HL-60/S4 treated with phorbol 12-myristate 13-acetate at 8.2 ng/mL for 4 days and 3 days (cell line): ENCODE measurements around the gene PCCA.
"Not testable (repeated sequence)": the region's sequence is repeated elsewhere in the genome, so short reads cannot be mapped to it uniquely, and the experiment has no call there.

Experiments used
- in situ Hi-C: fragments of 300-500 bp; cut with MboI; formaldehyde crosslinking; loops from 2 replicates; pipeline ENCODE4 v1.15.0; 2022; ENCODE audit warnings: low sequenced_read_pairs

PCCA gene

GRCh38 chr13:100088644-100089464 lies at the start of gene PCCA:
TSS of gene PCCA (plus strand) at chr13:100089093. CDS start at chr13:100089121, 28 bp downstream.
- in situ Hi-C loops: no loop called here

DNA sequence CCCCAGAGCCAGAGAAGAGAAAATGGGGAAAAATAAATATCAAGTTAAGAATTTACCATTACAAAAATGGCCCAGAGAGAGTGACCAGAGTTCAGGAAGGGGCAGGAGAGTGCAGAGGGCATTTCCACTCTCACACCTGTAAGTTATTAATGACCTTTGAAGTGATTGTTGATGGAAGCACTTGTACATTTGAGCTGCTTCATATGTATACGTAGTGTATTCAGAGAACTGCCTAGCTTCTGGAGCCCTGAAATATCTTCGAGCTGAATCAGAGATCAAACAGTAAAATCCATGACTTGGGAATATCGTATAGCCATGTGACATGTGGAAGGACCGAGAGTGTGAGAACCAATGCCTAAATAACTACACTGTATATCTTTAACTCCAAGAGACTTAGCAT lies 49.2 kb upstream of the PCCA start:
- in situ Hi-C loops: no loop called here

DNA sequence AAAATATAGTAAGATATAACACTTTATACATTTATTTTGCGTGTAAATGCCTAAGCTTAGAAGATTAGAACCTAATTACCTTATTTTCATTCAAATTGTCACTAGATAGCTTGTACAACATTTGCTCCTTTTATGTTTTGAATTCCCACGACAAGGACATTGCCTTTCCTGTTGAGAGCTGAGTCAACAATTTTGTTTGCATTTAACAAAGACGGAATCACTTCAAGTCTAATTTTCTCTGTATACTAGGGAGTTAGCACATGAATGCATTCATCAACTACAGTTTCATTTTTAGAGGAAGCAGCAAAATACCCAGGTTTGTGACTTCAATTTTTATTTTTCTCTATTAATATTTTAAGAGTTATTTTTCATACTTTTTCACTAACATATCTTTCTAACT lies 48.7 kb upstream of the PCCA start:
- in situ Hi-C loops: no loop called here

GRCh38 chr13:100044936-100045335 lies 44.0 kb upstream of the PCCA start:
- in situ Hi-C loops: no loop called here

GRCh38 chr13:100045355-100045754 lies 43.5 kb upstream of the PCCA start:
- in situ Hi-C loops: no loop called here

GRCh38 chr13:100051070-100051469 lies 37.8 kb upstream of the PCCA start:
- in situ Hi-C loops: no loop called here

GRCh38 chr13:100059827-100060226 lies 29.1 kb upstream of the PCCA start:
- in situ Hi-C loops: no loop called here

DNA sequence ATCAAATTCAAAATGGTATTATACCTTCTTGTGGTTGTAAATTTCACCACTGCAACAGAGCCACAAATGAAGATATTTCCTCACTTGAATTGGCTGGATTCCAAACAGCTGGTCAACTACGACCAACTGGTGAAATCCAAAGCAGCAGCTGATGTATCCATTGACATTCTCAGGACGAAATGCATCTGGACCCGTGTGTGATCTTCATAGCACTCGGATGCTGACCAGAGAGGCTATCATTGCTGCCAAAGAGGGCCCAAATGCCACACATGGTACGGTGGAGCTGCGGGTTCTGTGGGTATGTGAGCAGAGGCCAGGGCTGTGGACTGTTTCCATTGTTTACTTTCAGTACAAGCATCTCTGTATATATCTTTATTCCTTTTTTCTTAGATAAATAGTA lies 25.6 kb upstream of the PCCA start:
- in situ Hi-C loops: no loop called here

DNA sequence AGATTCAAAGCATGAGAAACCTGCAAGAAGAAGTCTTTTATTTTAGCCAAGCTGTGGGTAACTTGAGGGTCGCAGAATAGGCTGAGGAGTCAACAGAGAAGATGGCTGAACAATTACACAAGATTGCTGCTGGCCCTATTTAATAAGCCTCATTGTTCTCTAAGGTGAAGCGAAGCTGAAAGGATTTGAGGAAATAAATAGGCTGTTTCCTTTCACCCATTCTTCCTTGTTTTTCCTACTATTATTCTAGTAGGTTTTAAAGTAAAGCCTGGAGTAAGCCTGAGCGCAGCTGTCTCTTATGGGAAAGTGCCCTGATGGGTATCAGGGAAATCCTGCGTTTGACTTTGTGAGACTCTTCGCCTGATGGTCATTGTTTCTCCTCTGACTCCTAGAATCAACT lies 25.0 kb upstream of the PCCA start:
- in situ Hi-C loops: no loop called here

GRCh38 chr13:100068133-100068931 lies 20.6 kb upstream of the PCCA start:
- in situ Hi-C loops: no loop called here

GRCh38 chr13:100069278-100069677 lies 19.6 kb upstream of the PCCA start:
- in situ Hi-C loops: no loop called here

- in situ Hi-C loops: no loop called here
Measured at GRCh38 chr13:100075700-100076587, 12.9 kb upstream of the PCCA start.

GRCh38 chr13:100079003-100079402 lies 9.9 kb upstream of the PCCA start:
- in situ Hi-C loops: not testable (repeated sequence)

GRCh38 chr13:100083401-100083800 lies 5.5 kb upstream of the PCCA start:
- in situ Hi-C loops: not testable (repeated sequence)

- in situ Hi-C loops: no loop called here
Measured at GRCh38 chr13:100088273-100088643, 635 bp upstream of the PCCA start.

DNA sequence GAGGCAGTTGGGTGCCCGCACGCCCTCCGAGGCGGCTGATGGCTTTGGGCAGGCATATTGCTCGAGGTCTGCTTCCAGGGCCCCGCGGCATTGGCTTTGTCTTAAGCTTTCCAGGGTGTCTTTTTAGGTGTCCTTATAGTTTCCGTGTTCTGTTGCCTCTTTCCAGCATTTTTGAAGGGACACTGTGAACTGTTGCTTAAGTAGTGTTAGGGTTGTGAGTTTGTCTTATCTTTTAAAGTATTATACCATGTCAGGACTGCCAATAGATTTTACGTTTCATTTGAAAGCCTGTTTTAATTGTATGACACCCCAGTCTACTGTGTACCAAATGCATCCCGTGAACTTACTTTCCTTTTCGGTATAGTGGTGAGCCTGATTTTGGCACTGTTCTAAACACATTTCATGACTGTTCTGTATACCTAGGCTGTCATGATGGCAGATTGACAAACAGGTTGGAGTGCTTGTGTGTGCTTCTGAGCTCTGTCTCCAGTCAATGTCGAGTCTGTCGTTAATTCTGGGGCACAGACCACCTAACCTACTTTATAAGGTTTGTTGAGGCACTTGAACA lies 656 bp downstream of the PCCA start:
- in situ Hi-C loops: no loop called here

DNA sequence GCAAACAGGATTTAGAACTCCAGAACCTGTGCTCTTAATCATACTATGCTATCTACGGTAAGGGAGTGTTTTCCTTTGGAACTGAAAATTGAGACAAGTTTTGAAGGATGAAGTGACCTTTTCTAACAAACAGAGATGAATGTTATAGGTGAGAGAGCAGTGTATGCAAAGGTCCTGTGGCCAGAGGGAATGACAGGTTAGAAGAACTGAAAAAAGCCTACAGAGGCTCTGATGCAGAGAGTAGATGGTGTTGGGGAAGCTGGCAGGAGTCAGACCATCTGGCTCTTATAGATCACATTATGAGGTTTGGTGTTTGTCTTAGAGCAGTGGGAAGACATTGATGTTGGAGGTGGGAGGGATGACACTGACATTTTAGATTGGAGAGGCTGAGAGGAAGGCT lies 2.0 kb downstream of the PCCA start:
- in situ Hi-C loops: no loop called here

GRCh38 chr13:100091391-100091790 lies 2.5 kb downstream of the PCCA start:
- in situ Hi-C loops: no loop called here

- in situ Hi-C loops: not testable (repeated sequence)
Measured at GRCh38 chr13:100092273-100092672, 3.4 kb downstream of the PCCA start.

- in situ Hi-C loops: no loop called here
Measured at GRCh38 chr13:100095498-100095897, 6.6 kb downstream of the PCCA start.

GRCh38 chr13:100096526-100096925 lies 7.6 kb downstream of the PCCA start:
- in situ Hi-C loops: no loop called here
